Measurements from ENCODE around the gene BCL2L15.

GRCh38 chr1:113887402-113888175, at the start of gene BCL2L15:
- TF ChIP-seq CTCF (IDR thresholded peaks at IDR 0.05) (no peak), POLR2AphosphoS5 (IDR thresholded peaks at IDR 0.05; ENCODE audit: insufficient read depth in 1 of 2, low read depth in 1 of 2) (no peak)
